PFSK-1 (cell line): Measurements from ENCODE around the gene GALK1.

Source experiments
- FOXP2 ChIP-seq: optimal IDR thresholded peaks from 2 replicates; pipeline ENCODE3; 2011; ENCODE audit warnings: borderline replicate concordance, control low read depth, inconsistent platforms; ENCODE audit not compliant: insufficient read depth; ENCODE audit errors: extremely low read length, extremely low read depth
- POLR2AphosphoS5 ChIP-seq: IDR thresholded peaks from 2 replicates; pipeline ENCODE4 v1.6.1; 2012; ENCODE audit warnings: low read depth, mild to moderate bottlenecking, control low read depth, low read length, moderate library complexity
- SIN3A ChIP-seq: IDR thresholded peaks from 2 replicates; pipeline ENCODE4 v1.6.1; 2012; ENCODE audit warnings: mild to moderate bottlenecking, low read length, moderate library complexity, borderline replicate concordance; ENCODE audit not compliant: insufficient read depth
- TAF1 ChIP-seq: IDR thresholded peaks from 2 replicates; pipeline ENCODE4 v1.6.1; 2012; ENCODE audit warnings: low read length, control low read depth, borderline replicate concordance; ENCODE audit not compliant: insufficient read depth
- TF ChIP-seq, protein P1 (sequence below), 2 experiments: IDR thresholded peaks; 2 replicates each; pipeline versions ENCODE4 v1.6.1 to v1.8.0; 2011 to 2012; ENCODE audit warnings: low read depth in 2 of 2, low read length in 2 of 2, control low read depth in 1 of 2, inconsistent platforms in 1 of 2, mild to moderate bottlenecking in 1 of 2, moderate library complexity in 1 of 2; ENCODE audit not compliant: insufficient read depth in 1 of 2

GALK1 gene

DNA sequence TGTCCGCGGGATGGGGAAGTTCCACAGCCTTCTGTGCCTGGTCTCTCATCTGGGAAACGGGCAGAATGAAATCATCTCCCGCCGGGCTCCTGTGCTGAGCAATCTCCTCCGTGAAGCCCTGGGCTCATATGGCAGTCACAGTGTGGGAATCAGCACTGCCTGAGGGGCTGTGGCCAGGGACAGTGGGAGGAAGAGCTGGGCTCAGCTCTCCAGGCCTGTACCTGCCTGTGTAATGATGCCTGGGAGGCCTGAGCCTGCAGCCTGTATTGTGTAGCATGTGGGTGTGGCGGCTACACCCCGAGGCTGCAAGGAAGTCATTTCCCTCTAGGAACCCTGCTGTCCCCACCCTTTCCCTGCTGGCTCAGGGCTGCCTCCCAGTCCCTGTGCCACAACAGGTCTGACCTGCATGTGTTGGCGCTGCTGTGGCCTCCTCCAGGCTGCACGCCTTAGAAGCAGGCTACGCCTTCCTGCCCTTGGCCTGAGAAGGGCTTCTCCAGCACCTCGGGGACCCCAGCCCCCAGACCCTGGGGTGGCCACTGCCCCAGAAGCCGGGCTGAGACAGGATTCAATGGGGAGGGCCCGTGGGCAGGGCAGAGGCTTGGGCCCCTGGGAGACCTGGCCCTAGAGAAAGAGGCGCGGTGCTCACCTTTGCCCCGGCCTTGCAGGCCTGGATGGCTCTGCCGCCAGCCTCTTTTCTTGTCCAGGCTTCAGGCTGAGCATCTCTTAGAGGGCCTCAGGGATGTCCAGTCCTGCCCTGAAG is 41.6 kb downstream of the GALK1 start:
- TF ChIP-seq TAF1 = no peak
- TF ChIP-seq, protein P1, sequence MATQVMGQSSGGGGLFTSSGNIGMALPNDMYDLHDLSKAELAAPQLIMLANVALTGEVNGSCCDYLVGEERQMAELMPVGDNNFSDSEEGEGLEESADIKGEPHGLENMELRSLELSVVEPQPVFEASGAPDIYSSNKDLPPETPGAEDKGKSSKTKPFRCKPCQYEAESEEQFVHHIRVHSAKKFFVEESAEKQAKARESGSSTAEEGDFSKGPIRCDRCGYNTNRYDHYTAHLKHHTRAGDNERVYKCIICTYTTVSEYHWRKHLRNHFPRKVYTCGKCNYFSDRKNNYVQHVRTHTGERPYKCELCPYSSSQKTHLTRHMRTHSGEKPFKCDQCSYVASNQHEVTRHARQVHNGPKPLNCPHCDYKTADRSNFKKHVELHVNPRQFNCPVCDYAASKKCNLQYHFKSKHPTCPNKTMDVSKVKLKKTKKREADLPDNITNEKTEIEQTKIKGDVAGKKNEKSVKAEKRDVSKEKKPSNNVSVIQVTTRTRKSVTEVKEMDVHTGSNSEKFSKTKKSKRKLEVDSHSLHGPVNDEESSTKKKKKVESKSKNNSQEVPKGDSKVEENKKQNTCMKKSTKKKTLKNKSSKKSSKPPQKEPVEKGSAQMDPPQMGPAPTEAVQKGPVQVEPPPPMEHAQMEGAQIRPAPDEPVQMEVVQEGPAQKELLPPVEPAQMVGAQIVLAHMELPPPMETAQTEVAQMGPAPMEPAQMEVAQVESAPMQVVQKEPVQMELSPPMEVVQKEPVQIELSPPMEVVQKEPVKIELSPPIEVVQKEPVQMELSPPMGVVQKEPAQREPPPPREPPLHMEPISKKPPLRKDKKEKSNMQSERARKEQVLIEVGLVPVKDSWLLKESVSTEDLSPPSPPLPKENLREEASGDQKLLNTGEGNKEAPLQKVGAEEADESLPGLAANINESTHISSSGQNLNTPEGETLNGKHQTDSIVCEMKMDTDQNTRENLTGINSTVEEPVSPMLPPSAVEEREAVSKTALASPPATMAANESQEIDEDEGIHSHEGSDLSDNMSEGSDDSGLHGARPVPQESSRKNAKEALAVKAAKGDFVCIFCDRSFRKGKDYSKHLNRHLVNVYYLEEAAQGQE (IDR thresholded peaks at IDR 0.05; ENCODE audit: insufficient read depth in 1 of 2, low read depth in 2 of 2, low read length in 2 of 2) = no peak
- no peak for TF ChIP-seq FOXP2
- no peak for TF ChIP-seq SIN3A
- TF ChIP-seq POLR2AphosphoS5 = no peak

DNA sequence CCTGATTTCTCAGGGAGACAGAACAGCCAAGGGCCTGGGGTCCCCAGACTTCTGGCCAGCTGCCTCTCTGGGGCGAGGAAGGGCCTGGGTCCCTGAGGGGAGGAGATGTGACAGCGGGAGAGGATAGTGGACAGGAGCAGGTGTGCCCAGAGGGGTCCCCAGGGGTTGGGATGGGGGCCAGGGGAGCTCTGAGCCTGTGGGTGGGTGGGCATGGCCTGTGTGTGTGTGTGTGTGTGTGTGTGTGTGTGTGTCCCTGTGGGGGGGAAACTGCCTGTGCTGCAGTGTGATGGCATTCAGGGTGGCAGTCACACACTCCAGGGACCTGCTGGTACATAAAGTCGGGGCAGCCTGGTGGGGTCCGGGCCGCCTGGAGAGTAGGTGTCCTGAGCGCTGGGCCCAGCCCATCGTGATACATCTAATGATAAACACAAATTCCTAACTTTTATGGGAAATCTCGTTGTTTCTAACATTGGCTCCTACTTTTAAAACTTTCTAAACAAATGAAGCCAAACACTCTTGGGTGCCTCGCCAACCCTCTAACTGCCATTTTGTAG is 42.4 kb downstream of the GALK1 start:
- TF ChIP-seq FOXP2 (no peak), TAF1 (no peak), SIN3A (no peak)

DNA sequence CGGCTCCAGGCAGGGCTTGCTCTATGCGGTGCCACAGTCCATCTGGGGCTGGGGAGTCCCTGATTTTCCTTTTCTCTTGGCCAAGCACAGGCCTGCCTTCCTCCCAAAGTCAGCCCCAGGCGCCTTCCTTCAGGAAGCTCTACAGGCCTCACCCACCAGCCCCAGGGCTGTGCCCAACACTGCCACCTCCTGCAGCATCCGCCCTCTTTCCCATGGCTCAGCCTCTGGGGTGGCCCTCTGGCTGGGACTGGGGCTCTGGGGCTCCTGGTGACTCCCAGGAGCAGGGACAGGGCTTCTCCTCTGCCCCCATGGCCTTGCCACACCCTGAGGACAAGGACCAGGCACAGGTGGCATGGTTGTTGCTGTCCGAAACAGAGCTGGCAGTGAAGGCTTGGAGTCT is 42.9 kb downstream of the GALK1 start:
- TF ChIP-seq, protein P1 (IDR thresholded peaks at IDR 0.05; ENCODE audit: insufficient read depth in 1 of 2, low read depth in 2 of 2, low read length in 2 of 2) = no peak
- TF ChIP-seq TAF1 (no peak), SIN3A (no peak), FOXP2 (no peak), POLR2AphosphoS5 (no peak)

DNA sequence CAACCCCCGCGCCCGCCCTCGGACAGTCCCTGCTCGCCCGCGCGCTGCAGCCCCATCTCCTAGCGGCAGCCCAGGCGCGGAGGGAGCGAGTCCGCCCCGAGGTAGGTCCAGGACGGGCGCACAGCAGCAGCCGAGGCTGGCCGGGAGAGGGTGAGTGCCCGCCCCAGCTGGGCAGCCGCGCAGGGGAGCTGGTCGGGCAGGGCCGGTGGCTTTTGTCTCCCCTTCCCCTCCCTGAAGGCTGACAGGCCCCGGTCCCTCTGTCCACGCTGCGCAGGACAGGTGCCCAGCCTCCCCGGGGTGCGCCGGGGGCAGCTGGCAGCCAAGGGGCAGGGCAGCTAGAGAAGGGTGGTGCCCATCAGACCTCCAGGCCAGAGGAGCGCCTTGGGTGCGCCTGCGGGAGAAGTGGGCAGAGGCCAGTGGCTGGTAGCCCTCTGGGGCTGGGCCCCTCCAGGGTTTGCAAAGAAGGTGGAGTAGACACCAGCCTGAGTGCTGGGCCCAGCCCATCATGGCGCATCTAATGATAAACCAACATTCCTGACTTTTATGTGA is 43.5 kb downstream of the GALK1 start:
- TF ChIP-seq, protein P1 (IDR thresholded peaks at IDR 0.05; ENCODE audit: insufficient read depth in 1 of 2, low read depth in 2 of 2, low read length in 2 of 2) = no peak
- no peak for TF ChIP-seq POLR2AphosphoS5
- TF ChIP-seq SIN3A = no peak
- TF ChIP-seq FOXP2 = no peak
- TF ChIP-seq TAF1 = no peak

DNA sequence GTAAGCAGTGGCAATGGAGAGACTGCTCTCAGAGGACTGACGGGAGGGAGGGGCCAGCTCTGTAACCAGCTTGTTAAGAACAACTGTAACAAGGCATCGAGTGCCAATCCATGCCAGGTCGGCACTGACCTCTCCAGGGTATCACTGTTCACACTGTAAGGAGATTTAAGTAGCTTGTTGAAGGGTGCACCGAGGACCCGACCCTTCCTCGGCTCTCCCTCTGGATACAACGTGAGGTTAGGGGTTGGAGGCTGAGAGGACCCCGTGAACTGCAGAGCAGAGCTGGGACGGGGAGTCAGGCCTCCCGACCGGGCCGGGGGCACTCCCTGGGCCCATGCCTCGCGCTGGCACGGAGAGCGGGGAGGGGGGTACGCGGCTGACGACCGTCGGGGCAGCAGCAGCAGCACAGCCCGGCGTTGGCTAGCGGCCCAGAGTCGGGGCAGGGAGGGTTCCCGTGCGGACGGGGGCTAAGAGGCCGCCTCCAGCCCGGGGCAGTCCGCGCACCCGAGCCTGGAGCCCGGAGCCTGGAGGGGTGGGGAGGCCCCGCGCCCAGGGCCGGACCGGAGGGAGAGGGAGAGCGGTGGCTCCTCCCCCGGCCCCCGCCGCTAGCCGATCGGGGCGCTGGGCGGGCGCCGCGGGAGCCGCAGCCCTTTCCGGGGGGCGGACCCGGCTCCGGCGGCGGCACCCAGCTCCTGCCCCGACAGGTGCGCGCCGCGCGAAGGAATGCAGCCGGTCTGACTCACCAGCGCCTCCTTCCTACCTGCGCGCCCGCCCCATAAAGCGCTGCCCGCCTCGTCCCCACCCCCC is 44.1 kb downstream of the GALK1 start, which contains the start of gene ITGB4:
ITGB4 (plus strand) TSS at position 804 of the 807 bp plus-strand sequence. CDS start 3,245 bp downstream, outside the sequence.
- TF ChIP-seq POLR2AphosphoS5 = no peak
- TF ChIP-seq TAF1 = no peak
- TF ChIP-seq FOXP2 = no peak
- TF ChIP-seq SIN3A = no peak
- TF ChIP-seq, protein P1 (IDR thresholded peaks at IDR 0.05; ENCODE audit: insufficient read depth in 1 of 2, low read depth in 2 of 2, low read length in 2 of 2) = no peak
